HCT116 (cell line): ENCODE data around the gene THEMIS2. TPM values are rescaled to one million over a fixed set of nuclear protein-coding genes. Genes with fewer than 3 reads are reported as not detected.

Experiments
- ATAC-seq: fragments of 200-7000 bp; cut with Tn5 transposase; 2 replicates; pipeline ENCODE4 v1.9.1; 2020; ENCODE audit warnings: mild to moderate bottlenecking, moderate library complexity
- BruUV-seq: library from RNA; stranded (reverse); fragments of 400-500 nt; replicated peaks from 2 replicates; lab custom pipeline; 2021; lab: Mats Ljungman, UMichigan
- CTCF ChIA-PET: fragments of 300-600 bp; sonication (Branson Sonifier 250); formaldehyde crosslinking; loops from one replicate; lab custom pipeline; 2021; ENCODE audit warnings: antibody characterized with exemption; lab: Charles Lee
- POLR2A ChIA-PET: fragments of 300-600, 350-600 bp; sonication (Branson Sonifier 250); formaldehyde crosslinking; loops from one replicate; lab custom pipeline; 2021; ENCODE audit warnings: antibody characterized with exemption; lab: Charles Lee
- RAD21 ChIA-PET, 2 experiments: fragments of 300-600 bp; sonication (Branson Sonifier 250); formaldehyde crosslinking; loops; one replicate each; lab custom pipeline; 2023; ENCODE audit warnings: low total read pairs in 2 of 2; ENCODE audit not compliant: uncharacterized antibody in 2 of 2, unreplicated experiment in 2 of 2, low non-redundant PET in 1 of 2; lab: Charles Lee
- DNase-seq: peaks from one replicate; pipeline ENCODE4 v3.0.0-alpha.2; 2010; ENCODE audit warnings: low read depth, low spot score
- H2AFZ ChIP-seq: fragments of 200-600 bp; shearing (Covaris generic), sonication (generic); 2 replicates; pipeline ENCODE4 v1.6.1; 2017; ENCODE audit warnings: low read depth, mixed run types, mixed read lengths, antibody characterized with exemption, low read length; ENCODE audit not compliant: poor library complexity, severe bottlenecking
- H3K27ac ChIP-seq: 2 replicates; pipeline ENCODE4 v1.5.1; 2012; ENCODE audit warnings: low read depth, low read length
- H3K27me3 ChIP-seq: fragments of 200-600 bp; sonication (generic); 2 replicates; pipeline ENCODE4 v1.6.1; 2016; ENCODE audit warnings: mixed run types, low read length, mixed read lengths; ENCODE audit not compliant: insufficient read depth
- H3K36me3 ChIP-seq, 2 experiments: fragments of 200-500 bp in 1 of 2; fragments of 200-600 bp in 1 of 2; sonication (Bioruptor generic) in 1 of 2; sonication (generic) in 1 of 2; 2 replicates each; pipeline versions ENCODE4 v1.5.1 to v1.6.1; 2014 to 2016; ENCODE audit warnings: low read length in 2 of 2, inconsistent platforms in 1 of 2, mixed read lengths in 1 of 2, mixed run types in 1 of 2; ENCODE audit not compliant: insufficient read depth in 2 of 2, control insufficient read depth in 1 of 2
- H3K4me1 ChIP-seq, 2 experiments: fragments of 200-600 bp in 1 of 2; sonication (generic) in 1 of 2; 2 replicates each; pipeline versions ENCODE4 v1.5.1 to v1.6.1; 2012 to 2017; ENCODE audit warnings: low read length in 2 of 2, inconsistent platforms in 1 of 2, mild to moderate bottlenecking in 1 of 2, mixed read lengths in 1 of 2, mixed run types in 1 of 2, moderate library complexity in 1 of 2; ENCODE audit not compliant: insufficient read depth in 2 of 2, control insufficient read depth in 1 of 2
- H3K4me2 ChIP-seq: fragments of 200-600 bp; sonication (generic); 2 replicates; pipeline ENCODE4 v1.6.1; 2017; ENCODE audit warnings: mixed run types, low read length, mixed read lengths
- H3K4me3 ChIP-seq, 2 experiments: fragments of 200-600 bp in 1 of 2; sonication (generic) in 1 of 2; replicated peaks in 1 of 2; 2 replicates each; pipeline ENCODE4 v1.5.1; 2011 to 2016; ENCODE audit warnings: low read length in 2 of 2, control low read depth in 1 of 2, low read depth in 1 of 2, mild to moderate bottlenecking in 1 of 2, mixed read lengths in 1 of 2, mixed run types in 1 of 2
- H3K79me2 ChIP-seq: fragments of 200-600 bp; sonication (generic); 2 replicates; pipeline ENCODE4 v1.6.1; 2017; ENCODE audit warnings: mild to moderate bottlenecking, mixed run types, low read length, moderate library complexity, mixed read lengths; ENCODE audit not compliant: insufficient read depth
- H3K9ac ChIP-seq: fragments of 200-600 bp; sonication (generic); 2 replicates; pipeline ENCODE4 v1.6.1; 2016; ENCODE audit warnings: low read length, mixed read lengths
- H3K9me2 ChIP-seq: fragments of 200-600 bp; sonication (generic), shearing (Covaris generic); 2 replicates; pipeline ENCODE4 v1.6.1; 2017; ENCODE audit warnings: mixed run types, mild to moderate bottlenecking, moderate library complexity; ENCODE audit not compliant: insufficient read depth
- H3K9me3 ChIP-seq, 2 experiments: fragments of 200-500 bp in 1 of 2; fragments of 200-600 bp in 1 of 2; sonication (Bioruptor generic) in 1 of 2; sonication (generic) in 1 of 2; 2 replicates each; pipeline ENCODE4 v1.6.1; 2014 to 2017; ENCODE audit warnings: low read length in 2 of 2, mixed read lengths in 2 of 2, inconsistent platforms in 1 of 2, low read depth in 1 of 2, mild to moderate bottlenecking in 1 of 2, mixed run types in 1 of 2, moderate library complexity in 1 of 2; ENCODE audit not compliant: control insufficient read depth in 1 of 2, insufficient read depth in 1 of 2
- H4K20me1 ChIP-seq: fragments of 200-600 bp; sonication (generic), shearing (Covaris generic); 2 replicates; pipeline ENCODE4 v1.6.1; 2017; ENCODE audit warnings: mixed run types, mild to moderate bottlenecking, moderate library complexity; ENCODE audit not compliant: insufficient read depth
- ATF3 ChIP-seq: IDR thresholded peaks from 2 replicates; pipeline ENCODE4 v1.6.1; 2012
- CBX3 ChIP-seq: IDR thresholded peaks from 2 replicates; pipeline ENCODE4 v1.6.1; 2012; ENCODE audit warnings: low read depth
- CEBPB ChIP-seq: IDR thresholded peaks from 2 replicates; pipeline ENCODE4 v1.6.1; 2012; ENCODE audit warnings: low read depth
- ELF1 ChIP-seq: IDR thresholded peaks from 2 replicates; pipeline ENCODE4 v1.6.1; 2012; ENCODE audit warnings: low read depth, borderline replicate concordance
- EZH2 ChIP-seq: fragments of 200-600 bp; sonication (generic); IDR thresholded peaks from 2 replicates; pipeline ENCODE4 v1.6.1; 2017; ENCODE audit warnings: antibody characterized with exemption, mixed run types
- EZH2phosphoT487 ChIP-seq: fragments of 200-600 bp; IDR thresholded peaks from 2 replicates; pipeline ENCODE4 v1.6.1; 2018; ENCODE audit warnings: antibody characterized with exemption, borderline replicate concordance
- JUND ChIP-seq: IDR thresholded peaks from 2 replicates; pipeline ENCODE4 v1.6.1; 2012
- RAD21 ChIP-seq: IDR thresholded peaks from 2 replicates; pipeline ENCODE4 v1.6.1; 2012; ENCODE audit warnings: low read depth, mild to moderate bottlenecking
- SIN3A ChIP-seq: IDR thresholded peaks from 2 replicates; pipeline ENCODE4 v1.6.1; 2012; ENCODE audit warnings: low read depth
- SRF ChIP-seq: IDR thresholded peaks from 2 replicates; pipeline ENCODE4 v1.6.1; 2012; ENCODE audit warnings: low read depth
- TCF7L2 ChIP-seq: IDR thresholded peaks from 2 replicates; pipeline ENCODE4 v1.7.0; 2011; ENCODE audit warnings: borderline replicate concordance, inconsistent platforms; ENCODE audit not compliant: insufficient read depth, insufficient read length; ENCODE audit errors: extremely low read depth
- ZFX ChIP-seq: fragments of 450-650 bp; IDR thresholded peaks from 2 replicates; pipeline ENCODE4 v1.6.1; 2017
- intact Hi-C: fragments of 100-400 bp; cut with micrococcal nuclease; formaldehyde crosslinking; loops from 2 replicates; pipeline ENCODE4 v1.10.0; 2022
- total RNA-seq: library from RNA; stranded (reverse); gene quantifications from one replicate; pipeline ENCODE4 v1.2.1, GENCODE V29; 2021; ENCODE audit not compliant: unreplicated experiment
- TF ChIP-seq, protein P1 (sequence below): IDR thresholded peaks from 2 replicates; pipeline ENCODE4 v1.6.1; 2011; ENCODE audit warnings: mild to moderate bottlenecking, low read length, moderate library complexity; ENCODE audit not compliant: insufficient replicate concordance; ENCODE audit errors: extremely low read depth

THEMIS2 gene
- total RNA-seq, 1 experiment from 2014 or later: 8.0 TPM

DNA sequence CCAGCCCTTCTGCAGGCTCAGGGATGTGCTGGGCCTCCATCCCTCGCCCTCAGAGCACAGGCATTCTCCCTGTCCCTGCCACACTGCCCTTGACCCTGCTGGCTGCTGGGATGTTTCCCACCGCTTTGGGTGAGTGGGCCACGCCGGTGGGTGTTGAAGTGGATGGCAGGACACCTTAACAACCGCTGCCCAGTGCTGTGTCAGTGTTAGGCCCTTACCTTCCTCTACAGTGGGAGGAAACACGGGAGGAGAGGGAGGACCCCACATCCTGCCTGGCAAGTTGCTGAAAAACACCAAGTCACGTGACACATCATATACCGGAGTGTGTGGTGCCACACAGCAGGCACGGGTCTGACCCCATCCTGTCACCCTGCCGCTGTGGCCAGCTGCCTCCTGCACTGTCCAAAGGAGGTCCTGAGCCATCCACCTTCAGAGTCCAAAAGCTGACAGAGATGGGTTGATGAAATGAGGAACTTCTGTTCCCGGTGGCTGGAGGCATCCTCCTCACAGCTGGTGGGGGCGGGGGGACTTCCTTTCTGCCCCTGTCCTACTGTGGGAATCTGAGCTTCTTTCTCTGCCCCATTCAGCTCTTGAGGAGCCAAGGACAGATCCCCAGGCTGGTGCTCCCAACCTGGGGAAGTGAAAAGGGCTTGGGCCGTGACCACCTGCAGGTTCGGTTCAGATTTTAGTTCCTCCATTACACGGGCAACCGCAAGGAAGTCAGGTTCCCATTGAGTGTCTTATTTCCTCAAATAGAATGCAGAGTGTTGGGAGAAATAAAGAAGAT is 3.2 kb upstream of the THEMIS2 start:
- no peaks in the 10 kb centered on the region for H3K27me3 ChIP-seq
- ATAC-seq (no peak), DNase-seq (no peak)
- RAD21 ChIA-PET: interaction anchor here in 1 of 2 experiments (0.7 kb wide), 1 partner anchor 201 kb away, joined by 4 read pairs; no protein-coding TSS in a partner anchor
- H3K4me1 ChIP-seq: peaks cover 5 to 12% of the 10 kb centered on the region in 2 experiments; a peak in 2 of 4 replicates
- no peaks in the 10 kb centered on the region for H3K79me2 ChIP-seq
- no peak overlapping the region for H3K4me2 ChIP-seq
- intact Hi-C loops: no loop called here
- H3K36me3 ChIP-seq: no peaks in the 10 kb centered on the region
- no peak overlapping the region for H3K27ac ChIP-seq
- no peaks in the 10 kb centered on the region for H3K9me2 ChIP-seq
- POLR2A ChIA-PET: no interaction called here
- no peaks in the 10 kb centered on the region for H4K20me1 ChIP-seq
- no peak overlapping the region for H2AFZ ChIP-seq
- H3K4me3 ChIP-seq: no peak overlapping the region
- TF ChIP-seq EZH2 (no peak), EZH2phosphoT487 (no peak), RAD21 (no peak), ZFX (no peak), ELF1 (no peak), JUND (no peak), SIN3A (no peak), CBX3 (no peak), TCF7L2 (no peak), CEBPB (no peak), SRF (no peak), ATF3 (no peak)
- TF ChIP-seq, protein P1, sequence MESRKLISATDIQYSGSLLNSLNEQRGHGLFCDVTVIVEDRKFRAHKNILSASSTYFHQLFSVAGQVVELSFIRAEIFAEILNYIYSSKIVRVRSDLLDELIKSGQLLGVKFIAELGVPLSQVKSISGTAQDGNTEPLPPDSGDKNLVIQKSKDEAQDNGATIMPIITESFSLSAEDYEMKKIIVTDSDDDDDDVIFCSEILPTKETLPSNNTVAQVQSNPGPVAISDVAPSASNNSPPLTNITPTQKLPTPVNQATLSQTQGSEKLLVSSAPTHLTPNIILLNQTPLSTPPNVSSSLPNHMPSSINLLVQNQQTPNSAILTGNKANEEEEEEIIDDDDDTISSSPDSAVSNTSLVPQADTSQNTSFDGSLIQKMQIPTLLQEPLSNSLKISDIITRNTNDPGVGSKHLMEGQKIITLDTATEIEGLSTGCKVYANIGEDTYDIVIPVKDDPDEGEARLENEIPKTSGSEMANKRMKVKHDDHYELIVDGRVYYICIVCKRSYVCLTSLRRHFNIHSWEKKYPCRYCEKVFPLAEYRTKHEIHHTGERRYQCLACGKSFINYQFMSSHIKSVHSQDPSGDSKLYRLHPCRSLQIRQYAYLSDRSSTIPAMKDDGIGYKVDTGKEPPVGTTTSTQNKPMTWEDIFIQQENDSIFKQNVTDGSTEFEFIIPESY: no peak
- H3K9ac ChIP-seq: no peak overlapping the region
- no peaks in the 10 kb centered on the region for H3K9me3 ChIP-seq
- no TSS peak for BruUV-seq
- CTCF ChIA-PET: no interaction called here
